OCI-LY1 (cell line): ENCODE measurements around the gene MYH4.

Experiments
- H2AFZ ChIP-seq: fragments of 200-600 bp; sonication (generic), shearing (Covaris generic); 2 replicates; pipeline ENCODE4 v1.6.0; 2014; ENCODE audit warnings: antibody characterized with exemption, mild to moderate bottlenecking, low read length
- H3F3A ChIP-seq: fragments of 200-600 bp; sonication (generic), shearing (Covaris generic); 2 replicates; pipeline ENCODE4 v1.6.0; 2014; ENCODE audit warnings: mild to moderate bottlenecking, antibody characterized with exemption, low read length, moderate library complexity; ENCODE audit not compliant: insufficient read depth
- H3K27ac ChIP-seq: fragments of 200-600 bp; sonication (generic); 2 replicates; pipeline ENCODE4 v1.5.1; 2014; ENCODE audit warnings: low read length, mixed run types, mild to moderate bottlenecking, low read depth; ENCODE audit not compliant: poor library complexity, severe bottlenecking
- H3K27me3 ChIP-seq: fragments of 200-600 bp; sonication (generic); 2 replicates; pipeline ENCODE4 v1.6.0; 2014; ENCODE audit warnings: antibody characterized with exemption, mild to moderate bottlenecking, low read length, moderate library complexity; ENCODE audit not compliant: insufficient read depth
- H3K36me3 ChIP-seq: fragments of 200-600 bp; sonication (generic); 2 replicates; pipeline ENCODE4 v1.6.1; 2014; ENCODE audit warnings: mild to moderate bottlenecking, antibody characterized with exemption, low read length, moderate library complexity, mixed read lengths; ENCODE audit not compliant: insufficient read depth
- H3K4me1 ChIP-seq: fragments of 200-600 bp; sonication (generic); 2 replicates; pipeline ENCODE4 v1.5.1; 2014; ENCODE audit warnings: mild to moderate bottlenecking, low read length, moderate library complexity; ENCODE audit not compliant: insufficient read depth, severe bottlenecking
- H3K4me2 ChIP-seq: fragments of 200-600 bp; sonication (generic), shearing (Covaris generic); 2 replicates; pipeline ENCODE4 v1.6.1; 2014; ENCODE audit warnings: low read length
- H3K4me3 ChIP-seq: fragments of 200-600 bp; sonication (generic); 2 replicates; pipeline ENCODE4 v1.5.1; 2014; ENCODE audit warnings: low read length, low read depth, mild to moderate bottlenecking, mixed read lengths; ENCODE audit not compliant: poor library complexity, severe bottlenecking
- H3K79me2 ChIP-seq: fragments of 200-600 bp; shearing (Covaris generic); 2 replicates; pipeline ENCODE4 v1.6.1; 2016; ENCODE audit warnings: mixed run types, low read length, mixed read lengths; ENCODE audit not compliant: insufficient read depth
- H3K9ac ChIP-seq: fragments of 200-600 bp; sonication (generic), shearing (Covaris generic); 2 replicates; pipeline ENCODE4 v1.6.1; 2014; ENCODE audit warnings: mild to moderate bottlenecking, low read length, mixed read lengths
- H3K9me2 ChIP-seq: fragments of 200-600 bp; sonication (generic), shearing (Covaris generic); 2 replicates; pipeline ENCODE4 v1.6.1; 2014; ENCODE audit warnings: low read depth, mild to moderate bottlenecking, low read length, mixed read lengths
- H3K9me3 ChIP-seq: fragments of 200-600 bp; shearing (Covaris generic); 2 replicates; pipeline ENCODE4 v1.6.1; 2014; ENCODE audit warnings: low read length, mixed read lengths
- H4K20me1 ChIP-seq: fragments of 200-600 bp; sonication (generic), shearing (Covaris generic); 2 replicates; pipeline ENCODE4 v1.6.0; 2016; ENCODE audit warnings: mild to moderate bottlenecking, low read length; ENCODE audit not compliant: insufficient read depth
- CTCF ChIP-seq: fragments of 200-600 bp; sonication (generic), shearing (Covaris generic); IDR thresholded peaks from 2 replicates; pipeline ENCODE4 v1.5.1; 2017; ENCODE audit warnings: mild to moderate bottlenecking, antibody characterized with exemption, low read length, moderate library complexity, mixed read lengths
- EZH2 ChIP-seq: fragments of 200-600 bp; sonication (generic), shearing (Covaris generic); IDR thresholded peaks from 2 replicates; pipeline ENCODE4 v1.8.0; 2017; ENCODE audit warnings: borderline replicate concordance, mixed run types, mild to moderate bottlenecking, antibody characterized with exemption, low read length, moderate library complexity, mixed read lengths

MYH4 gene

DNA sequence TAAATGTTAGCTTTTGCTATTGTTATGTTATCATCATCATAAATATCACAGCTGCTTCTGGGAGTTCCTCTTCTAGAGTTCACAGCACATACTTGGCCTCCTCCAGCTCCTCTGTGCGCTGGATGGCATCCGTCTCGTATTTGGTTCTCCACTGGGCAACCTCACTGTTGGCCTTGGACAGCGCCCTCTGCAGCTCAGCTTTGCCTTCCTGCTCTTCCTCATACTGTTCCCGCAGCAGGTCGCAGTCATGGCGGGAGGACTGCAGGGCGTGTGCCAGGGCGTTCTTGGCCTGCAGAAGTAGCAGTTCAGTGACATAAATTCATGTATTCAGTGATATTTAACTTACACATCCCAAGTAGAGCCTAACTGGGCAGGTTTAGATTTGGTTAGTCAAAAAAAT is 71.0 kb downstream of the MYH4 start:
- Histone ChIP-seq H3K79me2 (no peaks in the 10 kb centered on the region), H2AFZ (no peak overlapping the region), H3F3A (no peaks in the 10 kb centered on the region), H3K27ac (no peak overlapping the region), H4K20me1 (no peaks in the 10 kb centered on the region), H3K9ac (no peak overlapping the region), H3K27me3 (no peaks in the 10 kb centered on the region), H3K4me2 (no peak overlapping the region), H3K9me3 (no peaks in the 10 kb centered on the region), H3K4me1 (no peaks in the 10 kb centered on the region), H3K9me2 (no peaks in the 10 kb centered on the region), H3K36me3 (no peaks in the 10 kb centered on the region), H3K4me3 (no peak overlapping the region)
- TF ChIP-seq EZH2: no peak
- 0 out of 2 replicates have a peak, but pooled peaks have one; percentile 5 for TF ChIP-seq CTCF

- Histone ChIP-seq H3K9me2 (no peaks in the 10 kb centered on the region), H3K9me3 (no peaks in the 10 kb centered on the region), H3K36me3 (no peaks in the 10 kb centered on the region), H3K4me2 (no peak overlapping the region), H3K27me3 (no peaks in the 10 kb centered on the region), H2AFZ (no peak overlapping the region), H4K20me1 (no peaks in the 10 kb centered on the region), H3K4me3 (no peak overlapping the region), H3K27ac (no peak overlapping the region), H3K79me2 (no peaks in the 10 kb centered on the region), H3K4me1 (no peaks in the 10 kb centered on the region), H3F3A (no peaks in the 10 kb centered on the region), H3K9ac (no peak overlapping the region)
- TF ChIP-seq EZH2 (no peak), CTCF (no peak)
These were observed 72.7 kb downstream of the MYH4 start for GRCh38 chr17:10396524-10397163.

DNA sequence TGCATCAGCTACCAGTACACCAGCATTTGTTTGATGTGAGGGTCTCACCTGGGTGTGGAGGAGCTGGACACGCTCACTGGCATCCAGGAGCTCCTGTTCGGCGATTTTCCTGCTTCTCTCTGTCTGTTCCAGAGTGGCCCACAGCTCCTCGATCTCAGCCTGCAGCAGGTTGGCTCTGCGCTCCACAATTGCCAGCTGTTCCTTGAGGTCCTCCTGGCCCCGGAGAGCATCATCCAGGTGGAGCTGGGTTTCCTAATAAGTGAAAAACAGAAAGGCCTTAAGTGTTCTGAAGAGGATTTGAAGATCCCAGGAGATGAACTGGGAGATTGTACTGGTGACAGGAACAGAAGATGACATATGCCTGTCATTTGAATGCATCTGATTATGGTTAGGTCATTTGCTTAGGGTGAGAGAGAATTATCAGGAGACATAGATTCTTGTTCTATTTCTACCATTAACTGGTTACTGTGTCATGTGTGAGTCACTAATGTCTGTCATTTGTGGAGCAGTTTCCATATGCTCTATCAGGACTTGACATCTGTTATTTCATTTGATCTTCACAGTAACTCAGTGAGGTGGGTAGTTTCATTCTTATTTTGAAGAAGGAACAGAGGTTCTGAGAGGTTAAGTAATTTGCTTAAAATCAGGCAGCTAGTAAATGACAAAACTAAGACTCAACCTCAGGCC is 75.0 kb downstream of the MYH4 start:
- Histone ChIP-seq H3K9me2 (no peaks in the 10 kb centered on the region), H3K4me2 (no peak overlapping the region), H4K20me1 (no peaks in the 10 kb centered on the region), H2AFZ (no peak overlapping the region), H3K4me3 (no peak overlapping the region), H3K36me3 (no peaks in the 10 kb centered on the region), H3K79me2 (no peaks in the 10 kb centered on the region), H3K4me1 (no peaks in the 10 kb centered on the region), H3K9ac (no peak overlapping the region), H3K9me3 (no peaks in the 10 kb centered on the region), H3K27ac (no peak overlapping the region), H3F3A (no peaks in the 10 kb centered on the region), H3K27me3 (no peaks in the 10 kb centered on the region)
- TF ChIP-seq EZH2 (no peak), CTCF (no peak)
